Testis (tissue), 2 donors: ENCODE results near the gene DSG1.

ENCODE experiments used
- CTCF ChIP-seq, 3 experiments: fragments of 450-650 bp in 2 of 3; fragments of 200-600 bp in 1 of 3; sonication (generic) in 1 of 3; IDR thresholded peaks; one replicate each; pipeline ENCODE4 v1.5.1; 2016 to 2019; ENCODE audit warnings: antibody characterized with exemption in 3 of 3, mild to moderate bottlenecking in 2 of 3, moderate library complexity in 1 of 3
- POLR2A ChIP-seq: fragments of 450-650 bp; IDR thresholded peaks from one replicate; pipeline ENCODE4 v1.6.1; 2017; ENCODE audit warnings: antibody characterized with exemption, mild to moderate bottlenecking, moderate library complexity

GRCh38 chr18:31325051-31325450 lies 7.1 kb downstream of the DSG1 start:
- TF ChIP-seq POLR2A (no peak), CTCF (IDR thresholded peaks at IDR 0.05) (no peak)
